AG09319 (cell line): ENCODE measurements around the gene DUS1L.

Experiments
- DNase-seq: peaks from one replicate; pipeline ENCODE4 v3.0.0-alpha.2; 2010; ENCODE audit warnings: low read depth; ENCODE audit errors: extremely low read depth
- TF ChIP-seq, protein P1 (sequence below): IDR thresholded peaks from 2 replicates; pipeline ENCODE4 v1.5.1; 2011; ENCODE audit warnings: low read depth, mild to moderate bottlenecking, inconsistent platforms, low read length, moderate library complexity

DUS1L gene

DNA sequence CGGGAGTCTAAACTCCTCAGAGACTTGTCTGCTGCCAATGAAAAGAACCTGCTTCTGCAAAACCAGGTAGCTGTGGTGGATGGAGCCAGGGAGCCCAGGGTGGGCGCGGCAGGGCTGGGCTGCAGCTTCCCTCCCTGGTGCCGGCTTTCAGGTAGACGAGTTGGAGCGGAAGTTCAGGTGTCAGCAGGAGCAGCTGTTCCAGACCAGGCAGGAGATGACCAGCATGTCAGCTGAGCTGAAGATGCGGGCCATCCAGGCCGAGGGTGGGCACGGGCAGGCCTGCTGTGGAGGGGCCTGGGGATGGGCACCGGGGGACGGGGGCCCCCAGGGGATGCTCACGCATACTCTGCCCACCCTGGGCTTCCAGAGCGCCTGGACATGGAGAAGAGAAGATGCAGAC lies 37.4 kb downstream of the DUS1L start:
- DNase-seq: no peak
- TF ChIP-seq, protein P1, sequence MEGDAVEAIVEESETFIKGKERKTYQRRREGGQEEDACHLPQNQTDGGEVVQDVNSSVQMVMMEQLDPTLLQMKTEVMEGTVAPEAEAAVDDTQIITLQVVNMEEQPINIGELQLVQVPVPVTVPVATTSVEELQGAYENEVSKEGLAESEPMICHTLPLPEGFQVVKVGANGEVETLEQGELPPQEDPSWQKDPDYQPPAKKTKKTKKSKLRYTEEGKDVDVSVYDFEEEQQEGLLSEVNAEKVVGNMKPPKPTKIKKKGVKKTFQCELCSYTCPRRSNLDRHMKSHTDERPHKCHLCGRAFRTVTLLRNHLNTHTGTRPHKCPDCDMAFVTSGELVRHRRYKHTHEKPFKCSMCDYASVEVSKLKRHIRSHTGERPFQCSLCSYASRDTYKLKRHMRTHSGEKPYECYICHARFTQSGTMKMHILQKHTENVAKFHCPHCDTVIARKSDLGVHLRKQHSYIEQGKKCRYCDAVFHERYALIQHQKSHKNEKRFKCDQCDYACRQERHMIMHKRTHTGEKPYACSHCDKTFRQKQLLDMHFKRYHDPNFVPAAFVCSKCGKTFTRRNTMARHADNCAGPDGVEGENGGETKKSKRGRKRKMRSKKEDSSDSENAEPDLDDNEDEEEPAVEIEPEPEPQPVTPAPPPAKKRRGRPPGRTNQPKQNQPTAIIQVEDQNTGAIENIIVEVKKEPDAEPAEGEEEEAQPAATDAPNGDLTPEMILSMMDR: no peak

GRCh38 chr17:82025401-82026107 lies 40.0 kb downstream of the DUS1L start:
- TF ChIP-seq, protein P1: no peak
- no peak for DNase-seq

- TF ChIP-seq, protein P1: no peak
- no peak for DNase-seq
Observed at GRCh38 chr17:82024859-82025258, 40.7 kb downstream of the DUS1L start.

GRCh38 chr17:82023447-82024241 lies 42.0 kb downstream of the DUS1L start:
- TF ChIP-seq, protein P1: no peak
- no peak for DNase-seq

- DNase-seq: peak; percentile 99
- TF ChIP-seq, protein P1: no peak
Observed at GRCh38 chr17:82022981-82023446, 42.6 kb downstream of the DUS1L start, which contains the start of gene LRRC45. TSS of gene LRRC45 (plus strand) at chr17:82023305. CDS start at chr17:82023644, 339 bp downstream.

DNA sequence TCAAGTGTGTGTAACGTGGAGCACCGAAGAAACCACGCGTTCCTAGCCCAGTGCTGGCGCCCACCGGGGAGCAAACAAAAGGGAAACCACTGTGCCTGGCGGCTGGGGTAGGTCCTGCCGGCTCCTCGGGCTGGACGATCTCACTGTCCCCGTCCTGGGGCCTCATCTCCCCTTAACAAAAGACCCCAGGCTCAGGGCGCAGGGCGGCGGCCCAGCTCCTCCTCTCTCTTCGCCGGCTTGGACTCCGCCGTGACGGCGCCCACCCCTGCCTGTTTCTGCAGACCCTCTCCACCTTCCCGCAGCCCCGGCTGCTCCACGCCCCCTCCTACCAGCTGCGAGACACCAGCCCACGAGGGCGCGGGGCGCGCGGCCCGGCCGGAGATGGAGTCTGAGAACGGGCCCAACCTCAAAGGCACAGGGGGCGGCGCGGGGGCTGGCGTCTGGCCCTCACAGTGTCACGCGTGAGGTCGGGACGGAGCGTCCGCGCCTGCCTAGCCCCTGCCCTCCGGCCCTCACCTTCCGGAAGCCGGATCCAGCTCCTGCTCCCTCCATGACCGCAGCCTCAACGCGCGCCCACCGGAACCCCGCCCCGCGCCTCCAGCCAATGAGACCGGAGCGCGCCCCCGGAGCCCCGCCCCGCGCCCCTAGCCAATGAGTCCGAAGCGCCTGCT lies 43.2 kb downstream of the DUS1L start, which contains the start of gene CENPX:
Gene CENPX, minus strand, starts transcription at position 569 of the 671 bp plus-strand sequence. Its CDS starts 17 bp downstream, at position 552.
- TF ChIP-seq, protein P1: no peak

DNA sequence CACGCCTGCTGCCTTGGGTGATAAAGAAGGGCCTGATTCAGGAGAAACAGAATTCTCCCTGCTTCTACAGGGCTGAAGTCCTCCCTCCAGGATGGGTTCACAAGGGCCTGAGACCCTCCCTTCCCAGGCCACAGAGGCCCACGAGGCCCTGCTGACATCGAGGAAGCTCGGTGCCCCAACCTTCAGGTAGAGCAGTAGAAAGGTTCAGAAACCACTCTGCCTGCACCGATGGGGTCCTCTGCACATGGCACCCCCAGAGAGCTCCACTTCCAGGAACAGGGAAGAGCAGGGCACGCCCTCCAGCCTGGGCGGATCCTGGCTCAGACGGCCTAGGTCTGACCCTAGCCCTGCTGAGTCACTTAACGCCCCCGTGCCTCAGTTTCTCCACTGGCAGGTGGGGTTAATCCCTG lies 43.7 kb downstream of the DUS1L start:
- TF ChIP-seq, protein P1: no peak
- no peak for DNase-seq

More for the DNA sequence above, 43.2 kb downstream of the DUS1L start, which contains the start of gene CENPX:
- DNase-seq: no peak
